GM19372 (cell line): Measurements from ENCODE around the gene ADARB2.

Source experiments
- ATAC-seq: cut with Tn5 transposase; IDR thresholded peaks from one replicate; pipeline ENCODE4 v1.9.1; 2021; ENCODE audit warnings: mild to moderate bottlenecking, low read depth, moderate library complexity; ENCODE audit not compliant: unreplicated experiment

The ADARB2 gene

DNA sequence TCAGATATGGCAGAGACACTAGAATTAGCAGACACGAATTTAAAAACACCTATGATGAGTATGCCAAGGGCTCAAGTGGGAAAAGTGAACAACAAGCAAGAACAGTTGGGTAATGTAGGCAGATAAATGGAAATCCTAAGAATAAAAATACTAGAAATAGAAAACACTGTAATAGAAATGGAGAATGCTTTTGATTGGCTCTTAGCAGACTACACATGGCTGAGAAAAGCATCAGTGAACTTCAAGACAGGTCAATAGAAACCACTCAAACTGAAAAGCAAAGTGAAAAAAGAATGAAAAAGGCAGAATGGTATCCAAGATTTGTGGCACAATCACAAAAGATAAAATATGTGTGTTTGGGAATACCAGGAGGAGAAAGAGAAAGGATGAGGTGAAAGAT lies 598.8 kb downstream of the ADARB2 start:
- ATAC-seq, result no peak

DNA sequence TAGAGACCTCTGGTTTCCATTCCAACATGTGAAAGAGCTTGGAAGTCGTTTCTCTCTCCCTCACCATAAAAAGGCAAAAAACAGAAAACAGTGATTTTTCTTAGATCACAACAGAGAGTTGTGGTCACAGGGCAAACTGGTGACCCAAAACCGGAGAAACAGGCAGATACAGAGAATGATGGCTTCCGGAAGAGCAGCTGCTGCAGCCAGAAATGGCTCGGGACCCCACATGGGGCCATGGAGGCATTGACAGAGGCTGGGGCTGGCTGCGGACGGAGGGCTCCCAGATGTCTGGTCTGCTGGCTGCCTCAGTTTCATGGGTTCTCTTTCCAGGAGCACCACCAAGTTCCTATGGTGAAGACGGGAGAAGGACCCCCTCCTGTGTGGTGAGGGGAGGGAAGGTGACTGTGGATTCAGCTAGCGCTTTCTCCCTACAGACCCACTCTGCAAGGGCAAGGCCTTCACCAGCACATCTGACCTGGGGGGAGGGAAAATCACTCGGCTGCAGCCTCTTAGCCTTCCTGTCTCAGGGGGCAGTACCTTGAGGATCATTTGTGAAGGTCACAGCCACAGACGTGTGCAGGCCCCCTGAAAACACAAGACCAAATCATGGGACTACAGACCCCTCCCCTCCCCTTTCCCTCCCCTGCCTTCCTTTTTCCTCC lies 599.7 kb downstream of the ADARB2 start:
- no peak for ATAC-seq

DNA sequence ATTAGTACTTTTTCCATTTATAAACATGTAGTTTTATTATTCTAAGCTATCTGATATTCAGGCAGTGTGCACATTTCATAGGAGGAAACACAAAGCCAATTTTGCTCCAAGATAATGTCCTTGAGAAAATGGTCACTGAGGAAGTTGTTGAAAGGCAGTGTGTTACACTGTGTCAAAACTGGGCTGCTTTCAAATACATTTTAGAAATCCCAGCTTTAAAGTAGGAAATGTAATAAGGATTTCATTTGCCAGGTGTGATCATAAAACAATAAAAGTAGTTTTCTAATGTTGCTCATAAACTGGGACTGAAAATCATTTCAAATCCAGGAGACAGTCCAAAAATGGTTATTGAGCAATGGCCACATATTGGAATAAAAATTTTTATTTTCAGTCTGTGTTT lies 601.1 kb downstream of the ADARB2 start:
- ATAC-seq, result no peak

DNA sequence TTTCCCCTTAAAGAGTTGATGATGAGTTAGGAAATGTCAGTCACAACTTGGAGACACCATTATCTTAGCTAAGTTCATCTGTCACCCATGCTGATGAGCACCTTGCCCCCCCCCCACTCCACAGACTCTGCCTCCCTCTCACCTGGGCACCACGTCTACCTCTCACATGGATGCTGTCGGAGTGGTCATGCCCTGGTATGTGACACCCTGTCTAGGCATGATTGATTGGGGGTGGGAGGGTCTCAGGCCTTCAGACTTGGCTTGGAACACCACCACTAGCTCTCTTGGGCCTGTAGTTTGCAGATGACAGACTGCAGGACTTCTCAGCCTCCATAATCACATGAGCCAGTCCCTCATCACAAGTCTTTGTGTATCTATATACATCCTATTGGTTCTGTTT lies 603.2 kb downstream of the ADARB2 start:
- no peak for ATAC-seq

DNA sequence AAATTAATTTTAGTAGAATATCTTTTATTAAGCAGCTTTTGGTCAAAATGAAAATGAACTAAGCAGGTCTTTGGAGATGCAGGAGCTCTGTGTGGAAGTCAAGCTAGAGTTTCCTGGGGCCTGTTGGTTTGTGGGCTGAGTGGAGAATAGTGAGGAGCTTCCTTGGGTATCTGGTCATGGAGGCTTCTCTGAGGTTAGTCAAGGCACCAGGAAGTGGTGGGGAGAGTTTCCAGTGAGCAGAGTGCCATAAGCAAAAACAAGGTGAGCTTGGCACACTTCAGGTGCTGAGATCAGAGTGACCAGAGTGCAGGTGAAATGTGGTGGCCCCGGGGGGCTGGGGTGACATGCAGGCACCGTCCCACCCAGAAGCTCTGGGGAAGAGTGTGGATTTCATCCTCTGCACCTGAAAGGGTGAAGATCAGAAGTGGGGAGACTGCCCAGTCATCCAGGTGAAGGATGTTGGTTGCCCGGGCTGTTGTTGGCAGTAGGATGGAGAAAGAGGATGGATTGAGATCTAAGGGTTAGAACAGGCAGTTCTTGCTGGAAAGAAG lies 603.8 kb downstream of the ADARB2 start:
- ATAC-seq, result no peak

DNA sequence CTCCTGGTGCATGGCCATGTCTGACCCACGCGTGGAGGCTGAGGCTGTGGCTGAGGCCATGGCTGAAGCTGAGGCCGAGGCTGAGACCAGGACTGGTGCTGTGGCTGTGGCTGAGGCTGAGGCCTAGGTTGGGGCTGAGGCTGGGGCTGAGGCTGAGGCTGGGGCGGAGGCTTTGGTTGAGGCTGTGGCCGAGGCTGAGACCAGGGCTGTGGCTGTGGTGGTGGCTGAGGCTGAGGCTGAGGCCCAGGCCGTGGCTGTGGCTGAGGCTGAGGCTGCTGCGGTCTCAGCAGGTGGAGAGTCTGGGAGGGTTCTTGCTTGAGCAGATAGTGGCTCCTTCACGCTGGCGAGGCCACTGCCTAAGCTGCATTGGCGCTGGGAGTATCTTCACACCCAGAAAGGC lies 604.7 kb downstream of the ADARB2 start:
- ATAC-seq, result no peak

DNA sequence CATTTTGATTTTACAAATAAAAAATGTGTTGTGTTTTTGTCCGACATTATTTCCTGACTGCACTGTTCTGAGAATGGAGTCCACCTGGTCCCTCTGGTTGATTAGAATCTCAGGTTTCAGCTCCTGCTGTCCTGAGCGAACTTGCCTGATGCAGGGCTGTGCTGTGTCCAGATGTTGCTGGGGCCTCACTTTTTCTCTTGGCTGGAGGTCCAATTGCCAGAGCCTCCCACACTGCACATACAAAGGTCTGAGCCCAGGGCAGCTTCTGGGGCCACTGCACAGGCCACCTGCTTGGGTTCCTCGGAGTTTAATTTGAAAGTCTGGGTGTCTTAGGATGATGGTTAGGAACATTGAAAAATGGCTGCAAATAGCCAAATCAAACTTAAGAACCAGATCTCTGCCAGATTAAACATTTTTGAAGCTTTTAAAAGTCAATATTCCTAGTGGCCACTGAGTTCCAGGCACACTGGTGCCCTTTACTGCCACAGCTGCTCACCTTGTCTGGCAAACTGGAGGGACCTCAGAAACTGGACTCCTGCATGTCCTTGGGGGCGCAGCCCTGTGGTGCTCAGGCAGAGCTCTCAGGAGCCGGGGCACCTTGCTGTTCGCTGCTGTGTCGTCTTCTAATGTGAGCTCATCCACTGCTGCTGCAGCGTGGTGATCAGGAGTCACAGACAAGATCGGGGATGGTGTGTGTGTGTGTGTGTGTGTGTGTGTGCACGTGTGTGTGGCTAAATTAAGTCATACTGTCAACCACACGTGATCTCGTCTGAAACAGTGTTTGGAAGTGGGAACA lies 606.1 kb downstream of the ADARB2 start:
- ATAC-seq, result no peak

DNA sequence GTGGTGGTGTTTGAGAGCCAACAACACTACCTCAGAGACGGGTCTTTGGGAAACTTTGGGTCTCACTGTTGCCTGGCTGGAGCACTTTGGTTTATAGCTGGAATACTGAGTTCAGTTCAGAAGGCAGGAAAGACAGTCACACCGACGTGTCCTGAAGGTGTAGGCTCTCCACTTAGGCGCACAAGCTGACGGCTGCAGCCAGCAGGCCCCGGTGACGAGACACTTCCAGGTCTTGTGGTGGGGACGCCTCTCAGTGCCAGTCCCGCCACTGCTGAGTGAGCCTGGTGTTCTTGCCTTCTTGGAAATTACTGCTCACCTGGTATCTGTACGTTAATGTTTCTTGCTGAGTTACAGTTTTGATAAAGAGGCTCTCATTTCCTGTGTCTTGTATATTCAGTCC lies 607.1 kb downstream of the ADARB2 start:
- no peak for ATAC-seq

DNA sequence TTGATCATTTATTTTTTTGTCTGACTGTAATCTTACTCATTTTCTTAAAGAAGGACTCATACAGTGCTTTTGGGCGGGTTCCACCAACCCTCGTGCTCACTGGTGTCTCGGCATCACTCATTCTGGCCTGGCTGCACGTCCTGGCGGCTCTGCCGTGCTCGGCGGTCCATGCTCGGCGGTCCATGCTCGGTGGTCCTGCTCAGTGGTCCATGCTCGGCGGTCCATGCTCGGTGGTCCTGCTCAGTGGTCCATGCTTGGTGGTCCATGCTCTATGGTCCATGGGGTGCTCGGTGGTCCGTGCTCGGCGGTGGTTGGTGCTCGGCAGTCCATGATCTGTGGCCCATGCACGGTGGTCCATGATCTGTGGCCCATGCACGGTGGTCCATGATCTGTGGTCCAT lies 608.7 kb downstream of the ADARB2 start:
- no peak for ATAC-seq

DNA sequence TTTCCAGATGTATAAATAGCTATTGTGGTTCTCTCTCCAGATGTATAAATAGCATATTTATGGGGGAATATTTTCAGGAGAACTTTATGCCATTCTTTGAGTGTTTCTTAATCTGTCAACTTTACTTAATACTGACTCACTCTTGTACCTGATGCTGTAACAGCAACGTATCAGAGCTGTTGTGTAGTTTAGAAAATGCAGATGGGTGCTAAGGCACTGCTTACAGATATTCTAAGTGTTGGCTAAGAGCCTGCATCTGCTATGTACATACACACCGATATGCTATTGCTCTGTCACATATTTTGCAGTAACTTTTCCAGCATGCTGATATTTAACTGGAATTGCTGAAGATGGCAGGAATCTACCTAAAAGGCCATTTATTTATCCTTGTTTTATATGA lies 609.2 kb downstream of the ADARB2 start:
- ATAC-seq, result no peak

DNA sequence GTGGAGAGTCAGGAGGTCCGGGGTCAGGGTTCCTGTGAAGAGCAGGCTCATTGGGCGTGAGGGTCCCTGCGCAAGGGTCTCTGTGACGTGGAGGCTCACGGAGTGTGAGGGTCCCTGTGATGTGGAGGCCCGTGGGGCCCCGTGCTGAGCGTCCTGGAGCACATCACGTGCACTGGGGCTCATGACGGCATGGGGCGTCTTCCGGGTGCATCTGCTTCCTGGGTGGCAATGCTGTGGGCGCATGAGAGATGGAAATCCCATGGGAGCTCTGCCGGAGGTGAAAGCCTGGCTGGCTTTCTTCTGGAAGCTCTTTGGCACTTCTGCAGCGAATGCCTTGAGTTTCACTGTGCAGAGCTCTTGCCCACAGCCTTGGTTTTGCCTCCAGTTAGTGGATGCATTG lies 609.7 kb downstream of the ADARB2 start:
- no peak for ATAC-seq
